ENCODE measurements around the gene ZNF652.

DNA sequence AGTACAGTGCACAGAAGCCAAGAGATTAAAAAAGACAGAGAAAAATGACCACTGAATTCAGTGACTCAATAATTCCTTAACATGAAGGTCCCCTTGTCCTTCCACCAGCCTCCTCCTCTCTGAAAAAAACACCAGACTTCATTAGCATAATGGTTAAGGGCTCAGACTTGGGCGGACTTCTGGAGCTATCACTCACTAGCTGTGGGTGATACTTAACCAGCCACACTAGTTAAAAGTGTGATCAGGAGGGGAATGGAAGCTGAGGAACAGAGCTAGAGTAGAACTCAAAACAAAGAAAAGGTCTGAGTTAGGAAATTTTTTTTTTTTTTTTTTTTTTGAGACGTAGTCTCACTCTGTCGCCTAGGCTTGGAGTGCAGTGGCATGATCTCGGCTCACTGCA is 23.2 kb downstream of the ZNF652 start:
- no peak for TF ChIP-seq POLR2AphosphoS5 (IDR thresholded peaks at IDR 0.05; ENCODE audit: low read depth, low read length)
- no peak for TF ChIP-seq TAF1 (IDR thresholded peaks at IDR 0.05; ENCODE audit: low read depth, low read length)
- TF ChIP-seq POLR2A (IDR thresholded peaks at IDR 0.05; ENCODE audit: low read depth, low read length): no peak
- TF ChIP-seq PAX5 (IDR thresholded peaks at IDR 0.05; ENCODE audit: insufficient read depth, low read length, severe bottlenecking): no peak
- TF ChIP-seq SPI1 (IDR thresholded peaks at IDR 0.05; ENCODE audit: low read depth, low read length): no peak
- TF ChIP-seq POU2F2 (IDR thresholded peaks at IDR 0.05; ENCODE audit: low read depth, low read length): no peak
